Colonic mucosa (tissue), 4 donors: Measurements from ENCODE around the gene COL7A1. TPM values are rescaled to one million over a fixed set of nuclear protein-coding genes. Genes with fewer than 3 reads are reported as not detected.

ENCODE experiments used
- DNase-seq: peaks from one replicate; pipeline ENCODE4 v3.0.0-alpha.2; 2020
- H3K27ac ChIP-seq: fragments of 200-600 bp; one replicate; pipeline ENCODE4 v1.8.0; 2021
- H3K27me3 ChIP-seq: fragments of 200-600 bp; one replicate; pipeline ENCODE4 v1.8.0; 2021
- H3K36me3 ChIP-seq: fragments of 200-600 bp; one replicate; pipeline ENCODE4 v1.8.0; 2021
- H3K4me1 ChIP-seq: fragments of 200-600 bp; one replicate; pipeline ENCODE4 v1.8.0; 2021; ENCODE audit warnings: mild to moderate bottlenecking
- H3K4me3 ChIP-seq: fragments of 200-600 bp; one replicate; pipeline ENCODE4 v1.8.0; 2021
- H3K9ac ChIP-seq, 2 donors: one replicate each; pipeline ENCODE4 v1.7.0; 2013; ENCODE audit warnings: control low read depth in 2 of 2, low read depth in 2 of 2, low read length in 2 of 2
- H3K9me3 ChIP-seq: fragments of 200-600 bp; one replicate; pipeline ENCODE4 v1.8.0; 2021
- CTCF ChIP-seq: fragments of 200-600 bp; IDR thresholded peaks from one replicate; pipeline ENCODE4 v1.8.0; 2022; ENCODE audit warnings: antibody characterized with exemption, mild to moderate bottlenecking
- intact Hi-C: fragments of 100-400 bp; cut with DNase I; formaldehyde crosslinking; loops from one replicate; pipeline ENCODE4 v1.14.1; 2022
- total RNA-seq, 2 donors: library from RNA; stranded (reverse); fragmentation: NEBNext Ultra II Directional in 1 of 2; extraction: Animal tissue kit (Norgen Biotek cat#: 25700) in 1 of 2; gene quantifications; one replicate each; pipeline ENCODE4 v1.2.1, GENCODE V29; 2021
- donor health status: healthy.
- donor health status: DM: no; HTN: no; CAD: no.
- donor health status: DM: no; HTN: no; CAD: no.

Gene COL7A1
- total RNA-seq, 2 donors from 2014 or later = 3.8 to 5.1 TPM

GRCh38 chr3:48587686-48588085 is 7.4 kb downstream of the COL7A1 start:
- H3K27me3 ChIP-seq = no peaks in the 10 kb centered on the region
- H3K4me3 ChIP-seq = no peak overlapping the region
- H3K36me3 ChIP-seq = no peaks in the 10 kb centered on the region
- H3K27ac ChIP-seq = no peak overlapping the region
- H3K9ac ChIP-seq = no peak overlapping the region
- intact Hi-C loops = no loop called here
- H3K4me1 ChIP-seq = no peaks in the 10 kb centered on the region
- no peak for DNase-seq
- no peak for TF ChIP-seq CTCF
- no peaks in the 10 kb centered on the region for H3K9me3 ChIP-seq

GRCh38 chr3:48585411-48585810 is 9.7 kb downstream of the COL7A1 start:
- H3K9me3 ChIP-seq = no peaks in the 10 kb centered on the region
- no peak for TF ChIP-seq CTCF
- H3K27me3 ChIP-seq = no peaks in the 10 kb centered on the region
- no peak overlapping the region for H3K9ac ChIP-seq
- intact Hi-C loops = no loop called here
- no peak overlapping the region for H3K4me3 ChIP-seq
- no peak for DNase-seq
- H3K4me1 ChIP-seq = no peaks in the 10 kb centered on the region
- H3K36me3 ChIP-seq = no peaks in the 10 kb centered on the region
- no peak overlapping the region for H3K27ac ChIP-seq

- H3K36me3 ChIP-seq = no peaks in the 10 kb centered on the region
- intact Hi-C loops = no loop called here
These were observed 10.3 kb downstream of the COL7A1 start for GRCh38 chr3:48584836-48585235.

GRCh38 chr3:48581621-48582481 is 13.3 kb downstream of the COL7A1 start:
- no peak overlapping the region for H3K9ac ChIP-seq
- intact Hi-C loops = no loop called here
- no peak for DNase-seq
- H3K9me3 ChIP-seq = no peaks in the 10 kb centered on the region
- TF ChIP-seq CTCF = no peak
- H3K27me3 ChIP-seq = no peaks in the 10 kb centered on the region
- no peak overlapping the region for H3K4me3 ChIP-seq
- no peak overlapping the region for H3K27ac ChIP-seq
- H3K36me3 ChIP-seq = no peaks in the 10 kb centered on the region
- no peaks in the 10 kb centered on the region for H3K4me1 ChIP-seq

More at GRCh38 chr3:48584836-48585235, 10.3 kb downstream of the COL7A1 start:
- Histone ChIP-seq H3K9ac (no peak overlapping the region), H3K27me3 (no peaks in the 10 kb centered on the region), H3K4me3 (no peak overlapping the region), H3K4me1 (no peaks in the 10 kb centered on the region), H3K9me3 (no peaks in the 10 kb centered on the region), H3K27ac (no peak overlapping the region)
- no peak for TF ChIP-seq CTCF
- DNase-seq = no peak

GRCh38 chr3:48576647-48577046 is 18.5 kb downstream of the COL7A1 start:
- Histone ChIP-seq H3K27ac (no peak overlapping the region), H3K27me3 (no peaks in the 10 kb centered on the region), H3K9ac (no peak overlapping the region), H3K36me3 (no peaks in the 10 kb centered on the region), H3K4me3 (no peak overlapping the region), H3K9me3 (no peaks in the 10 kb centered on the region), H3K4me1 (no peaks in the 10 kb centered on the region)
- no peak for TF ChIP-seq CTCF
- intact Hi-C loops = no loop called here
- DNase-seq = no peak
